ENCODE results near the gene SWSAP1. TPM values are rescaled to one million over a fixed set of nuclear protein-coding genes. Genes with fewer than 3 reads are reported as not detected.
"Not testable (repeated sequence)": the region's sequence is repeated elsewhere in the genome, so short reads cannot be mapped to it uniquely, and the experiment has no call there.

SWSAP1 gene
- total RNA-seq, 1 experiment from 2014 or later, result 4.8 TPM

DNA sequence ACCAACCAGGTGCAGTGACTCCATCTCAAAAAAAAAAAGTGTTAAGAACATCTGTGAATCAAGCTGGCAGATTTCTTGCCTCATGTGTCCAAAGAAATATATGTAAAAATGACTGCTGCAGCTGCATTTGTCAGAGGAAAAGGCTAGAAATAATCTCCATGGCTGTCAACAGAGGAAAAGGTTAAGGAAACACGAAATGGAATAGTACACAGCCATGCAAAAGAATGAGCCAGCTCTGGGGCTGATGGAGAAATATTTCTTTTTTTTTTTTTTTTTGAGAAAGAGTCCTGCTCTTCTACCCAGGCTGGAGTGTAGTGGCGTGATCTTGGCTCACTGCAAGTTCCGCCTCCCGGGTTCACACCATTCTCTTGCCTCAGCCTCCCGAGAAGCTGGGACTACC, 41.6 kb upstream of the SWSAP1 start:
- POLR2A ChIA-PET (ENCODE audit: unreplicated experiment), result no interaction called here
- H3F3A ChIP-seq (ENCODE audit: insufficient read depth, low read depth), result peaks cover 18% of the 10 kb centered on the region
- DNase-seq, result no peak
- no peaks in the 10 kb centered on the region for H3K9me2 ChIP-seq (ENCODE audit: insufficient read depth)
- H3K4me3 ChIP-seq, result no peak overlapping the region
- H4K20me1 ChIP-seq (ENCODE audit: insufficient read depth), result no peaks in the 10 kb centered on the region
- H3K9me3 ChIP-seq (ENCODE audit: insufficient read depth, low read depth), result no peaks in the 10 kb centered on the region
- H2AFZ ChIP-seq, result no peak overlapping the region
- CTCF ChIA-PET, result no interaction called here
- intact Hi-C loops (cut with micrococcal nuclease; ENCODE audit: unreplicated experiment), result no loop called here
- no peaks in the 10 kb centered on the region for H3K4me1 ChIP-seq (replicated peaks; ENCODE audit: insufficient read depth)
- H3K36me3 ChIP-seq (ENCODE audit: low read depth), result peaks cover 36% of the 10 kb centered on the region
- BruUV-seq (replicated peaks), result no TSS peak
- peaks cover under 1% of the 10 kb centered on the region; the same call in 1 of the 2 replicates for H3K79me2 ChIP-seq (ENCODE audit: low read depth)
- TF ChIP-seq CTCF (conservative IDR thresholded peaks at IDR 0.05) (no peak), EZH2 (IDR thresholded peaks at IDR 0.05; ENCODE audit: low read depth) (no peak)
- H3K4me2 ChIP-seq, result no peak overlapping the region
- no peaks in the 10 kb centered on the region for H3K27me3 ChIP-seq (ENCODE audit: insufficient read depth, low read depth)
- no peak overlapping the region for H3K27ac ChIP-seq

GRCh38 chr19:11333838-11334237, 40.6 kb upstream of the SWSAP1 start:
- H3K4me1 ChIP-seq (replicated peaks; ENCODE audit: insufficient read depth); H4K20me1 ChIP-seq (ENCODE audit: insufficient read depth); H3K27ac ChIP-seq; H3K9me2 ChIP-seq (ENCODE audit: insufficient read depth); H3K4me2 ChIP-seq; H3K9me3 ChIP-seq (ENCODE audit: insufficient read depth, low read depth); CTCF ChIA-PET; H2AFZ ChIP-seq; H3K4me3 ChIP-seq; BruUV-seq (replicated peaks); H3K27me3 ChIP-seq (ENCODE audit: insufficient read depth, low read depth); intact Hi-C loops (cut with micrococcal nuclease; ENCODE audit: unreplicated experiment); POLR2A ChIA-PET (ENCODE audit: unreplicated experiment): not testable (repeated sequence)
- H3F3A ChIP-seq (ENCODE audit: insufficient read depth, low read depth), result peaks cover 25% of the 10 kb centered on the region
- H3K79me2 ChIP-seq (ENCODE audit: low read depth), result peaks cover 11% of the 10 kb centered on the region; the same call in 1 of the 2 replicates
- peak in 1 of 2 experiments; percentile 79 for DNase-seq
- peaks cover 36% of the 10 kb centered on the region for H3K36me3 ChIP-seq (ENCODE audit: low read depth)

GRCh38 chr19:11335449-11336146, 38.9 kb upstream of the SWSAP1 start:
- peaks cover 31% of the 10 kb centered on the region for H3F3A ChIP-seq (ENCODE audit: insufficient read depth, low read depth)
- H3K9me2 ChIP-seq (ENCODE audit: insufficient read depth), result no peaks in the 10 kb centered on the region
- no TSS peak for BruUV-seq (replicated peaks)
- intact Hi-C loops (cut with micrococcal nuclease; ENCODE audit: unreplicated experiment), result no loop called here
- H4K20me1 ChIP-seq (ENCODE audit: insufficient read depth), result no peaks in the 10 kb centered on the region
- no peaks in the 10 kb centered on the region for H3K27me3 ChIP-seq (ENCODE audit: insufficient read depth, low read depth)
- H2AFZ ChIP-seq, result no peak overlapping the region
- peaks cover 36% of the 10 kb centered on the region for H3K36me3 ChIP-seq (ENCODE audit: low read depth)
- ChIA-PET CTCF (no interaction called here), POLR2A (ENCODE audit: unreplicated experiment) (no interaction called here)
- DNase-seq, result no peak
- peaks cover 14% of the 10 kb centered on the region for H3K4me1 ChIP-seq (replicated peaks; ENCODE audit: insufficient read depth)
- H3K4me3 ChIP-seq, result no peak overlapping the region
- TF ChIP-seq EZH2 (IDR thresholded peaks at IDR 0.05; ENCODE audit: low read depth), result no peak
- no peak for TF ChIP-seq CTCF (conservative IDR thresholded peaks at IDR 0.05)
- H3K4me2 ChIP-seq, result no peak overlapping the region
- H3K79me2 ChIP-seq (ENCODE audit: low read depth), result peaks cover 14% of the 10 kb centered on the region; the same call in 1 of the 2 replicates
- H3K27ac ChIP-seq, result no peak overlapping the region
- H3K9me3 ChIP-seq (ENCODE audit: insufficient read depth, low read depth), result no peaks in the 10 kb centered on the region

GRCh38 chr19:11337080-11337479, 37.4 kb upstream of the SWSAP1 start:
- no peaks in the 10 kb centered on the region for H3K27me3 ChIP-seq (ENCODE audit: insufficient read depth, low read depth)
- intact Hi-C loops (cut with micrococcal nuclease; ENCODE audit: unreplicated experiment), result no loop called here
- POLR2A ChIA-PET (ENCODE audit: unreplicated experiment), result no interaction called here
- no peaks in the 10 kb centered on the region for H3K9me3 ChIP-seq (ENCODE audit: insufficient read depth, low read depth)
- DNase-seq, result no peak
- no peak overlapping the region for H3K27ac ChIP-seq
- no peak overlapping the region for H2AFZ ChIP-seq
- no peak for TF ChIP-seq CTCF (conservative IDR thresholded peaks at IDR 0.05)
- TF ChIP-seq EZH2 (IDR thresholded peaks at IDR 0.05; ENCODE audit: low read depth), result no peak
- H3K4me1 ChIP-seq (replicated peaks; ENCODE audit: insufficient read depth), result peaks cover 14% of the 10 kb centered on the region
- H3K4me3 ChIP-seq, result no peak overlapping the region
- H3K4me2 ChIP-seq, result no peak overlapping the region
- BruUV-seq (replicated peaks), result no TSS peak
- no peaks in the 10 kb centered on the region for H3K9me2 ChIP-seq (ENCODE audit: insufficient read depth)
- H4K20me1 ChIP-seq (ENCODE audit: insufficient read depth), result no peaks in the 10 kb centered on the region
- peaks cover 14% of the 10 kb centered on the region; the same call in 1 of the 2 replicates for H3K79me2 ChIP-seq (ENCODE audit: low read depth)
- CTCF ChIA-PET, result no interaction called here
- peaks cover 44% of the 10 kb centered on the region for H3K36me3 ChIP-seq (ENCODE audit: low read depth)
- H3F3A ChIP-seq (ENCODE audit: insufficient read depth, low read depth), result peaks cover 33% of the 10 kb centered on the region
